Duodenal mucosa (tissue), 2 donors: ENCODE results near the gene HES5.
"Not testable (repeated sequence)": the region's sequence is repeated elsewhere in the genome, so short reads cannot be mapped to it uniquely, and the experiment has no call there.

Source experiments
- H3K27ac ChIP-seq: one replicate; pipeline ENCODE4 v1.7.0; 2013; ENCODE audit warnings: low read depth, low read length
- H3K27me3 ChIP-seq, 2 donors: one replicate each; pipeline ENCODE4 v1.7.0; 2013; ENCODE audit warnings: low read length in 2 of 2, control low read depth in 1 of 2; ENCODE audit not compliant: insufficient read depth in 2 of 2, control insufficient read depth in 1 of 2
- H3K36me3 ChIP-seq, 2 donors: one replicate each; pipeline ENCODE4 v1.7.0; 2013; ENCODE audit warnings: low read length in 2 of 2, control low read depth in 1 of 2; ENCODE audit not compliant: insufficient read depth in 2 of 2, control insufficient read depth in 1 of 2
- H3K4me1 ChIP-seq, 2 donors: one replicate each; pipeline ENCODE4 v1.7.0; 2013; ENCODE audit warnings: low read length in 2 of 2, control low read depth in 1 of 2; ENCODE audit not compliant: insufficient read depth in 2 of 2, control insufficient read depth in 1 of 2
- H3K4me3 ChIP-seq, 2 donors: one replicate each; pipeline ENCODE4 v1.7.0; 2013; ENCODE audit warnings: low read length in 2 of 2, low read depth in 1 of 2
- H3K9ac ChIP-seq, 2 donors: one replicate each; pipeline ENCODE4 v1.7.0; 2013; ENCODE audit warnings: low read length in 2 of 2, low read depth in 1 of 2
- H3K9me3 ChIP-seq, 2 donors: one replicate each; pipeline ENCODE4 v1.7.0; 2013; ENCODE audit warnings: low read length in 2 of 2, control low read depth in 1 of 2; ENCODE audit not compliant: control insufficient read depth in 1 of 2

The HES5 gene

GRCh38 chr1:2529784-2530512 lies at the start of gene HES5:
Gene HES5 (minus strand): TSS chr1:2530263. CDS start chr1:2530164, 99 bp downstream.
- peak within 1 kb of the TSS; percentile 29 to 51 for H3K4me3 ChIP-seq
- H3K36me3 ChIP-seq, result no peaks in the 10 kb centered on the region
- peaks cover 35 to 39% of the 10 kb centered on the region in 2 donors for H3K4me1 ChIP-seq
- peaks cover 28 to 29% of the 10 kb centered on the region in 2 donors for H3K27me3 ChIP-seq
- H3K9ac ChIP-seq, result no peak within 1 kb of the TSS
- H3K9me3 ChIP-seq, result no peaks in the 10 kb centered on the region
- no peak within 1 kb of the TSS for H3K27ac ChIP-seq

- Histone ChIP-seq H3K27me3 (no peaks in the 10 kb centered on the region), H3K9ac (peak overlapping the region; percentile 57 to 60), H3K36me3 (no peaks in the 10 kb centered on the region), H3K4me1 (peaks cover 36 to 41% of the 10 kb centered on the region in 2 donors), H3K9me3 (peaks cover 0 to 2% of the 10 kb centered on the region in 2 donors), H3K27ac (peak overlapping the region; percentile 87), H3K4me3 (no peak overlapping the region)
Measured at GRCh38 chr1:2578758-2579118, 48.7 kb upstream of the HES5 start.

- peaks cover 31 to 35% of the 10 kb centered on the region in 2 donors for H3K4me1 ChIP-seq
- peak overlapping the region; percentile 36 to 52 for H3K4me3 ChIP-seq
- H3K9ac ChIP-seq, result peak overlapping the region; percentile 57 to 60
Measured at GRCh38 chr1:2577565-2578075, 47.6 kb upstream of the HES5 start.

GRCh38 chr1:2575801-2576663 lies 46.0 kb upstream of the HES5 start:
- peak overlapping the region; percentile 46 to 64 for H3K9ac ChIP-seq
- H3K27me3 ChIP-seq, result no peaks in the 10 kb centered on the region
- H3K4me1 ChIP-seq, result peaks cover 31 to 35% of the 10 kb centered on the region in 2 donors
- H3K36me3 ChIP-seq, result no peaks in the 10 kb centered on the region
- peaks cover 7 to 9% of the 10 kb centered on the region in 2 donors for H3K9me3 ChIP-seq
- peak overlapping the region; percentile 78 for H3K27ac ChIP-seq
- H3K4me3 ChIP-seq, result peak overlapping the region; percentile 51 to 60

More at GRCh38 chr1:2577565-2578075, 47.6 kb upstream of the HES5 start:
- H3K36me3 ChIP-seq, H3K9me3 ChIP-seq, H3K27me3 ChIP-seq: not testable (repeated sequence)
- H3K27ac ChIP-seq, result peak overlapping the region; percentile 87

- Histone ChIP-seq H3K27me3 (no peaks in the 10 kb centered on the region), H3K4me1 (peaks cover 28 to 35% of the 10 kb centered on the region in 2 donors), H3K4me3 (no peak overlapping the region), H3K9me3 (peaks cover 7 to 9% of the 10 kb centered on the region in 2 donors), H3K27ac (no peak overlapping the region), H3K9ac (no peak overlapping the region), H3K36me3 (no peaks in the 10 kb centered on the region)
Measured at GRCh38 chr1:2574350-2574749, 44.3 kb upstream of the HES5 start.

- Histone ChIP-seq H3K27ac (no peak overlapping the region), H3K4me3 (no peak overlapping the region), H3K9me3 (peaks cover 7 to 9% of the 10 kb centered on the region in 2 donors), H3K36me3 (no peaks in the 10 kb centered on the region), H3K4me1 (peaks cover 22 to 29% of the 10 kb centered on the region in 2 donors), H3K27me3 (no peaks in the 10 kb centered on the region), H3K9ac (no peak overlapping the region)
Measured at GRCh38 chr1:2573250-2573920, 43.3 kb upstream of the HES5 start.

GRCh38 chr1:2571348-2571747 lies 41.3 kb upstream of the HES5 start:
- H3K9ac ChIP-seq, result no peak overlapping the region
- peaks cover 7 to 9% of the 10 kb centered on the region in 2 donors for H3K9me3 ChIP-seq
- H3K27ac ChIP-seq, result no peak overlapping the region
- H3K36me3 ChIP-seq, result no peaks in the 10 kb centered on the region
- no peak overlapping the region for H3K4me3 ChIP-seq
- H3K4me1 ChIP-seq, result peaks cover 11 to 13% of the 10 kb centered on the region in 2 donors
- no peaks in the 10 kb centered on the region for H3K27me3 ChIP-seq

- H3K9ac ChIP-seq, result no peak overlapping the region
- H3K27ac ChIP-seq, result no peak overlapping the region
- H3K4me3 ChIP-seq, result no peak overlapping the region
- peaks cover 7 to 9% of the 10 kb centered on the region in 2 donors for H3K9me3 ChIP-seq
- H3K36me3 ChIP-seq, result no peaks in the 10 kb centered on the region
- no peaks in the 10 kb centered on the region for H3K27me3 ChIP-seq
- H3K4me1 ChIP-seq, result peaks cover 3 to 5% of the 10 kb centered on the region in 2 donors
Measured at GRCh38 chr1:2570332-2570731, 40.3 kb upstream of the HES5 start.

- H3K27ac ChIP-seq, result not testable (repeated sequence)
Measured at GRCh38 chr1:2569703-2570102, 39.6 kb upstream of the HES5 start.

More at GRCh38 chr1:2569703-2570102, 39.6 kb upstream of the HES5 start:
- not testable (repeated sequence) for H3K9me3 ChIP-seq, H3K9ac ChIP-seq, H3K4me1 ChIP-seq, H3K36me3 ChIP-seq, H3K27me3 ChIP-seq, H3K4me3 ChIP-seq
